ENCODE results near the gene SF3B6. TPM values are rescaled to one million over a fixed set of nuclear protein-coding genes. Genes with fewer than 3 reads are reported as not detected.
"Not testable (repeated sequence)": the region's sequence is repeated elsewhere in the genome, so short reads cannot be mapped to it uniquely, and the experiment has no call there.

The SF3B6 gene
- total RNA-seq, 1 experiment from 2014 or later = 117 TPM

DNA sequence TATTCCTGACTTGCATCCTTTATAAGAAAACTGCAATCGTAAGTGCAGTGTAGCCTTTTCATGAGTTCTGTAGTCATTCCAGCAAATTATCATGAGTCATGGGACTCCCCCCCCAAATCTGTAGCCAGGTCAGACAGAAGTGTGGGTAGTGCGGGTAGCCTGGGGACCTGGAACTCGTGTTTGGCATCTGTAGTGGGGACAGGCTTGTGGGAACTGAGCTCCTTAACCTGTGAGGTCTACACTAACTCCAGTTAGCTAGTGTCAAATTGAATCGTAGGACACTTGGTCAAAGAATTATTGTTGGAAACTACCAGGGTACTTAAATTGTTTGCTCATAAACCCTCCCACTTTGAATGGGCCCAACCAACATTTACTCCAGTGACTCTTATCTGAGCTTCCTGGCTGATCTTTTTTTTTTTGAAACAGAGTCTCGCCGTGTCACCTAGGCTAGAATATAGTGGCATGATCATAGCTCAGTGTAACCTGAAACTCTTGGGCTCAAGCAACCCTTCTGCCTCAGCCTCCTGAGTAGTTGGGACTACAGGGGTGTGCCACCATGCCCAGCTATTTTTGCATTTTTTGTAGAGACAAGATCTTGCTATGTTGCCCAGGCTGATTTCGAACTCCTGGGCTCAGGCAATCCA lies 34.7 kb upstream of the SF3B6 start (continued):
- TF ChIP-seq SP1 (CRISPR knock-in tag; conservative IDR thresholded peaks at IDR 0.05) (no peak), TEAD1 (CRISPR knock-in tag; IDR thresholded peaks at IDR 0.05) (no peak), ZNF671 (CRISPR knock-in tag; IDR thresholded peaks at IDR 0.05) (no peak), FOXJ3 (CRISPR knock-in tag; IDR thresholded peaks at IDR 0.05; ENCODE audit: borderline replicate concordance) (no peak)

GRCh38 chr2:24109431-24109830 lies 33.3 kb upstream of the SF3B6 start:
- Mint-ChIP-seq H3K27me3 (ENCODE audit: low read depth) (peaks cover 18% of the 10 kb centered on the region), H3K36me3 (peaks cover 16% of the 10 kb centered on the region), H3K9me3 (peaks cover 48% of the 10 kb centered on the region)
- H3K4me1 Mint-ChIP-seq; H3K4me3 Mint-ChIP-seq; POLR2A ChIA-PET; DNase-seq (ENCODE audit: low spot score); H3K27ac Mint-ChIP-seq; ATAC-seq; CTCF ChIA-PET: not testable (repeated sequence)

- TF ChIP-seq, protein P1, sequence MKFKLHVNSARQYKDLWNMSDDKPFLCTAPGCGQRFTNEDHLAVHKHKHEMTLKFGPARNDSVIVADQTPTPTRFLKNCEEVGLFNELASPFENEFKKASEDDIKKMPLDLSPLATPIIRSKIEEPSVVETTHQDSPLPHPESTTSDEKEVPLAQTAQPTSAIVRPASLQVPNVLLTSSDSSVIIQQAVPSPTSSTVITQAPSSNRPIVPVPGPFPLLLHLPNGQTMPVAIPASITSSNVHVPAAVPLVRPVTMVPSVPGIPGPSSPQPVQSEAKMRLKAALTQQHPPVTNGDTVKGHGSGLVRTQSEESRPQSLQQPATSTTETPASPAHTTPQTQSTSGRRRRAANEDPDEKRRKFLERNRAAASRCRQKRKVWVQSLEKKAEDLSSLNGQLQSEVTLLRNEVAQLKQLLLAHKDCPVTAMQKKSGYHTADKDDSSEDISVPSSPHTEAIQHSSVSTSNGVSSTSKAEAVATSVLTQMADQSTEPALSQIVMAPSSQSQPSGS (CRISPR knock-in tag; IDR thresholded peaks at IDR 0.05; ENCODE audit: borderline replicate concordance, low read depth) = no peak
- TF ChIP-seq ESRRA (CRISPR knock-in tag; IDR thresholded peaks at IDR 0.05; ENCODE audit: borderline replicate concordance) = no peak
- no peak for TF ChIP-seq NR3C1 (CRISPR knock-in tag; conservative IDR thresholded peaks at IDR 0.05; ENCODE audit: low read depth)
- no peak for TF ChIP-seq HMGA2 (CRISPR knock-in tag; IDR thresholded peaks at IDR 0.05)
- no peak for TF ChIP-seq MXD4 (CRISPR knock-in tag; IDR thresholded peaks at IDR 0.05; ENCODE audit: borderline replicate concordance)
- TF ChIP-seq NR2C2 (CRISPR knock-in tag; IDR thresholded peaks at IDR 0.05) = no peak
- TF ChIP-seq, protein P2, sequence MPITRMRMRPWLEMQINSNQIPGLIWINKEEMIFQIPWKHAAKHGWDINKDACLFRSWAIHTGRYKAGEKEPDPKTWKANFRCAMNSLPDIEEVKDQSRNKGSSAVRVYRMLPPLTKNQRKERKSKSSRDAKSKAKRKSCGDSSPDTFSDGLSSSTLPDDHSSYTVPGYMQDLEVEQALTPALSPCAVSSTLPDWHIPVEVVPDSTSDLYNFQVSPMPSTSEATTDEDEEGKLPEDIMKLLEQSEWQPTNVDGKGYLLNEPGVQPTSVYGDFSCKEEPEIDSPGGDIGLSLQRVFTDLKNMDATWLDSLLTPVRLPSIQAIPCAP (CRISPR knock-in tag; IDR thresholded peaks at IDR 0.05) = no peak
- no peak for TF ChIP-seq MAX (CRISPR knock-in tag; IDR thresholded peaks at IDR 0.05)
- TF ChIP-seq, protein P3, sequence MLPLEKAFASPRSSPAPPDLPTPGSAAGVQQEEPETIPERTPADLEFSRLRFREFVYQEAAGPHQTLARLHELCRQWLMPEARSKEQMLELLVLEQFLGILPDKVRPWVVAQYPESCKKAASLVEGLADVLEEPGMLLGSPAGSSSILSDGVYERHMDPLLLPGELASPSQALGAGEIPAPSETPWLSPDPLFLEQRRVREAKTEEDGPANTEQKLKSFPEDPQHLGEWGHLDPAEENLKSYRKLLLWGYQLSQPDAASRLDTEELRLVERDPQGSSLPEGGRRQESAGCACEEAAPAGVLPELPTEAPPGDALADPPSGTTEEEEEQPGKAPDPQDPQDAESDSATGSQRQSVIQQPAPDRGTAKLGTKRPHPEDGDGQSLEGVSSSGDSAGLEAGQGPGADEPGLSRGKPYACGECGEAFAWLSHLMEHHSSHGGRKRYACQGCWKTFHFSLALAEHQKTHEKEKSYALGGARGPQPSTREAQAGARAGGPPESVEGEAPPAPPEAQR (CRISPR knock-in tag; IDR thresholded peaks at IDR 0.05) = no peak
- TF ChIP-seq, protein P4, sequence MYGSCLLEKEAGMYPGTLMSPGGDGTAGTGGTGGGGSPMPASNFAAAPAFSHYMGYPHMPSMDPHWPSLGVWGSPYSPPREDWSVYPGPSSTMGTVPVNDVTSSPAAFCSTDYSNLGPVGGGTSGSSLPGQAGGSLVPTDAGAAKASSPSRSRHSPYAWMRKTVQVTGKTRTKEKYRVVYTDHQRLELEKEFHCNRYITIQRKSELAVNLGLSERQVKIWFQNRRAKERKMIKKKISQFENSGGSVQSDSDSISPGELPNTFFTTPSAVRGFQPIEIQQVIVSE (CRISPR knock-in tag; IDR thresholded peaks at IDR 0.05; ENCODE audit: borderline replicate concordance) = no peak
- TF ChIP-seq TEAD1 (CRISPR knock-in tag; IDR thresholded peaks at IDR 0.05) = no peak
- TF ChIP-seq, protein P5, sequence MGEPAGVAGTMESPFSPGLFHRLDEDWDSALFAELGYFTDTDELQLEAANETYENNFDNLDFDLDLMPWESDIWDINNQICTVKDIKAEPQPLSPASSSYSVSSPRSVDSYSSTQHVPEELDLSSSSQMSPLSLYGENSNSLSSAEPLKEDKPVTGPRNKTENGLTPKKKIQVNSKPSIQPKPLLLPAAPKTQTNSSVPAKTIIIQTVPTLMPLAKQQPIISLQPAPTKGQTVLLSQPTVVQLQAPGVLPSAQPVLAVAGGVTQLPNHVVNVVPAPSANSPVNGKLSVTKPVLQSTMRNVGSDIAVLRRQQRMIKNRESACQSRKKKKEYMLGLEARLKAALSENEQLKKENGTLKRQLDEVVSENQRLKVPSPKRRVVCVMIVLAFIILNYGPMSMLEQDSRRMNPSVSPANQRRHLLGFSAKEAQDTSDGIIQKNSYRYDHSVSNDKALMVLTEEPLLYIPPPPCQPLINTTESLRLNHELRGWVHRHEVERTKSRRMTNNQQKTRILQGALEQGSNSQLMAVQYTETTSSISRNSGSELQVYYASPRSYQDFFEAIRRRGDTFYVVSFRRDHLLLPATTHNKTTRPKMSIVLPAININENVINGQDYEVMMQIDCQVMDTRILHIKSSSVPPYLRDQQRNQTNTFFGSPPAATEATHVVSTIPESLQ (CRISPR knock-in tag; IDR thresholded peaks at IDR 0.05) = no peak
- no peak for TF ChIP-seq IRF2 (CRISPR knock-in tag; IDR thresholded peaks at IDR 0.05; ENCODE audit: borderline replicate concordance, low read depth)
- no peak for TF ChIP-seq ZNF263 (CRISPR knock-in tag; IDR thresholded peaks at IDR 0.05; ENCODE audit: low read depth)
- no peak for TF ChIP-seq OVOL2 (CRISPR knock-in tag; IDR thresholded peaks at IDR 0.05; ENCODE audit: borderline replicate concordance)
- peaks cover 9% of the 10 kb centered on the region for H3K36me3 Mint-ChIP-seq
- no peak for DNase-seq (ENCODE audit: low spot score)
- no peak overlapping the region for H3K4me3 Mint-ChIP-seq
- peaks cover 18% of the 10 kb centered on the region for H3K27me3 Mint-ChIP-seq (ENCODE audit: low read depth)
- peaks cover 40% of the 10 kb centered on the region for H3K9me3 Mint-ChIP-seq
- ATAC-seq = no peak
- POLR2A ChIA-PET = interaction anchor here (0.6 kb wide), 1 partner anchor 184 kb away, joined by 3 read pairs; no protein-coding TSS in a partner anchor
- 0 out of 2 replicates have a peak, but pooled peaks cover 4% of the 10 kb centered on the region for H3K4me1 Mint-ChIP-seq
- no peak overlapping the region for H3K27ac Mint-ChIP-seq
- CTCF ChIA-PET = no interaction called here
Measured at GRCh38 chr2:24107336-24107735, 31.2 kb upstream of the SF3B6 start.

Measured in WTC11 (cell line).